Measurements from ENCODE around the gene TCOF1.

Gene TCOF1, protein sequence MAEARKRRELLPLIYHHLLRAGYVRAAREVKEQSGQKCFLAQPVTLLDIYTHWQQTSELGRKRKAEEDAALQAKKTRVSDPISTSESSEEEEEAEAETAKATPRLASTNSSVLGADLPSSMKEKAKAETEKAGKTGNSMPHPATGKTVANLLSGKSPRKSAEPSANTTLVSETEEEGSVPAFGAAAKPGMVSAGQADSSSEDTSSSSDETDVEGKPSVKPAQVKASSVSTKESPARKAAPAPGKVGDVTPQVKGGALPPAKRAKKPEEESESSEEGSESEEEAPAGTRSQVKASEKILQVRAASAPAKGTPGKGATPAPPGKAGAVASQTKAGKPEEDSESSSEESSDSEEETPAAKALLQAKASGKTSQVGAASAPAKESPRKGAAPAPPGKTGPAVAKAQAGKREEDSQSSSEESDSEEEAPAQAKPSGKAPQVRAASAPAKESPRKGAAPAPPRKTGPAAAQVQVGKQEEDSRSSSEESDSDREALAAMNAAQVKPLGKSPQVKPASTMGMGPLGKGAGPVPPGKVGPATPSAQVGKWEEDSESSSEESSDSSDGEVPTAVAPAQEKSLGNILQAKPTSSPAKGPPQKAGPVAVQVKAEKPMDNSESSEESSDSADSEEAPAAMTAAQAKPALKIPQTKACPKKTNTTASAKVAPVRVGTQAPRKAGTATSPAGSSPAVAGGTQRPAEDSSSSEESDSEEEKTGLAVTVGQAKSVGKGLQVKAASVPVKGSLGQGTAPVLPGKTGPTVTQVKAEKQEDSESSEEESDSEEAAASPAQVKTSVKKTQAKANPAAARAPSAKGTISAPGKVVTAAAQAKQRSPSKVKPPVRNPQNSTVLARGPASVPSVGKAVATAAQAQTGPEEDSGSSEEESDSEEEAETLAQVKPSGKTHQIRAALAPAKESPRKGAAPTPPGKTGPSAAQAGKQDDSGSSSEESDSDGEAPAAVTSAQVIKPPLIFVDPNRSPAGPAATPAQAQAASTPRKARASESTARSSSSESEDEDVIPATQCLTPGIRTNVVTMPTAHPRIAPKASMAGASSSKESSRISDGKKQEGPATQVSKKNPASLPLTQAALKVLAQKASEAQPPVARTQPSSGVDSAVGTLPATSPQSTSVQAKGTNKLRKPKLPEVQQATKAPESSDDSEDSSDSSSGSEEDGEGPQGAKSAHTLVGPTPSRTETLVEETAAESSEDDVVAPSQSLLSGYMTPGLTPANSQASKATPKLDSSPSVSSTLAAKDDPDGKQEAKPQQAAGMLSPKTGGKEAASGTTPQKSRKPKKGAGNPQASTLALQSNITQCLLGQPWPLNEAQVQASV (N-terminal part only)

GRCh38 chr5:150357326-150358260, at the start of gene TCOF1:
Gene TCOF1 (plus strand): TSS chr5:150357697. CDS start chr5:150357747, 50 bp downstream.
- peak; percentile 97 to 98 for ATAC-seq

GRCh38 chr5:150309101-150309885, 48.2 kb upstream of the TCOF1 start:
- no peak for ATAC-seq

DNA sequence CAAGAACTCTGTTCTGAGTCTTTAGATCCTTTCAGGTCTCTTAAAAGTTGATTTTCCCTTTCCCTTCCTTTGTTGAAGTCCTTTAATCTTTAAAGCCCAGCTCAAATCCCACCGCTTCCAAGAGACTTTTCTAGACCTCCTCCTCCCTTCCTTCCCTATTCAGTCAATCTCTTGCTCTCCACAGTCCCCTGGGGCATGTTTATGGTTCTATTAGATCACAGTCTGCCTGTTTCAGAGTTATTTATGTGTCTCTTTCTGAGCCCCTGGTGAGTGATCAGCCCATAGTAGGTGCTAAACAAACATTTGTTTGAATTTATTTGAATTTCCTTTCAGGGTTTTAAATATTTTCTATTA, 47.6 kb upstream of the TCOF1 start:
- ATAC-seq: no peak

- ATAC-seq: no peak
Observed at GRCh38 chr5:150310246-150310645, 47.3 kb upstream of the TCOF1 start.

DNA sequence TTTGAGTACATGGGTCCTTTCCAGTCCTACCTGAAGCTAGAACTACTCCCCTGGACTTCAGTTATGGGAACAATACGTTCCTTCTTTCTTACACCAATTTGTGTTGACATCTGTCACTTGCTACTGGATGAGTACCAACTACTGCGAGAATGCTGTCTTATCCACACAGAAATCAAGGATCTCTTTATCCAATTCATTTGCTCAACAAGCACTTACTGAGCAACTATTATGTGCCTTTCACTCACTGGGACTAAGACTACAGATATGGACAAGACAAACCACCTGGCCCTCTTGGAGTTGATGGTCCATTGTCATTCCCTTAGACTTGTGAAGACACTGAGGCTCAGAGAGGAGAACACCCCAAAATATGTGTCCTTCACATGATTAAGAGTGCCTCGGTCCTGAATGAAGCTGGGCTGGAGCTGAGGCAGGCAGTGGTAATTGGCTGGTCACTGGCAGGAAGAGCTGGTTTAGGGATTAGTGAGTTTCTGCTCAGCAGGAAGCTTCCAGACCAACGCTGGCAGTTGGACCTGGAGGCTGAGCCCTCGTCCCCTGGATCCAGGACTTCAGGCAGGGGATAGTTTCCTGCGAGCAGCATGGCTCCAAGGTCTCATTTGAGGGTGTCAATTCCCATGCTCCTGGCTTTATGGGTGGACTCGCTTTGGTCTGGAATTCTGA, 46.3 kb upstream of the TCOF1 start:
- no peak for ATAC-seq

DNA sequence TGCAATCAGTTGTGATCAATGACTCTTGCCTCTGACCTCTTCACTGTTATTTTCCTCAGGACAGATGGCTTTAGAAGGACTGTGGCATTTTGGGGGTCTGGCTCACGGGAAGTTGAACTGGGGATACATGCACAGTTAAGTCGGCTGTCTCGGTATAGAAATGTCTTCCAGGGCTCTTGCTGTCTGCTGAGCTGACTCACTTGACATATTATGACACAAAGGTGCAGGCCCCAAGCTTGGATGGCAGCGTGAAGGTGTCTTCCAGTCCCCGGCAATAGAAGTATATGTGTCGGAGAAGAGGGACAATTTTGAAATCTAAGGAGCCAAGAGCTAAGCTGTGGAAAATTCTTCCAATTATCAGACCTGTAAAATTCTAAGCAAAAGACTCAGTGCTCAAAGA, 45.0 kb upstream of the TCOF1 start:
- ATAC-seq: no peak

- no peak for ATAC-seq
Observed at GRCh38 chr5:150313501-150313900, 44.0 kb upstream of the TCOF1 start.

GRCh38 chr5:150313921-150314716, 43.4 kb upstream of the TCOF1 start:
- no peak for ATAC-seq

- no peak for ATAC-seq
Observed at GRCh38 chr5:150315245-150315644, 42.3 kb upstream of the TCOF1 start.

- no peak for ATAC-seq
Observed at GRCh38 chr5:150316320-150316719, 41.2 kb upstream of the TCOF1 start.

GRCh38 chr5:150317048-150318003, 40.2 kb upstream of the TCOF1 start:
- peak in 1 of 2 donors; percentile 46 for ATAC-seq

DNA sequence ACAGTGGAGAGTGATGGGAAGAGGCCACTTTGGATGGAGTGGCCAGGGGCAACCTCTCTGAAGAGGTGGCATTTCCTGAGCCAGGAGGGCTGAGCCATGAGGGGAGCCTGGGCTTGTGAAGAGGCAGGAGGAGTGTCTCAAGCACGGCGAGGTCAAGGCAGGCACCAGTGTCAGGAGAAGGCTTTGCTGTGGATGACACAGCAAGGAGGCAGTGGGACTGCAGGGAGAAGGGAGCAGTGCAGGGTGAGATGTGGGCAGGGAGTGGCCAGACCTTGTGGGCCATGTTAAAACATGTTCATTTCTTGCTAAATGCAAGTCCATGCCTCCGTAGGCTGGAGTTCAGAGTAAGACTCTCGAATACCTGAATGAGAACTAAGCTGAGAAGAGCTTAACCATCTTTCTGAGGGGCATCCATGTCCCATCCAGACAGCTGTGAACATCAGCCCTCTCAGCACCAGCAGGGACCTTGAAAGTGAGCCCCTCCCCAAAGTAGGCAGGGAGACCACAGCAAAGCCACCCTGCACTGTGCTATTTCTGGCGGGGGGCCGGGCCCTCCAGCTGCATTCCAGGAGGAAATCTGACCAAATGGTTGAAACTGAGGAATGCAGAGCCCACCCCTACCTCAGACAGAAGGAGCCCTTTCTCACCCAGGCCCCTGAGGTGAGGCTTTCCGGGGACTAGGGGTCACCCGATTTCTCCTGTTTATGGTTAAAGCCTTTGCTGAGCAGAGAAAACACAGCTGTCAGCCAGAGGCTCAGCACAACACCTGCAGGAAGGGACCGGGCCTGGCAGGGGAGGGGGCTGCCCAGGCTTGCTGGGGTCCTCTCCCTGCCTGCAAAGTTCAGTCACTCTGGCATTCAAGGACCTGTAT, 38.6 kb upstream of the TCOF1 start:
- ATAC-seq: no peak

DNA sequence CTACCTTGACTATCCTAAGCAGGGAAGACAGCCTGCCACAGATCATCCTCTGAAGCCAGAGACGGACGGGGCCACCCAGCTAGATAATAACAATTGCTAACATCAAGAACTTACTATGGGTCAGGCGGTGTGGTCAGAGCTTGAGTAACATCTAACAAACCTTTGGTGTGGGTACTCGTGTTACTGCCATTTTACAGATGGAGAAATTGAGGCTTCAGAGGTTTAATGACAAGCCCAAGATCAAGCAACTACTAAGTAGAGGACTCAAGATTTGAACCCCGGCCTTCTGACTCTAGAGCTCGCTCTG, 38.1 kb upstream of the TCOF1 start:
- no peak for ATAC-seq

- no peak for ATAC-seq
Observed at GRCh38 chr5:150320044-150320613, 37.4 kb upstream of the TCOF1 start.

GRCh38 chr5:150321211-150321610, 36.3 kb upstream of the TCOF1 start:
- no peak for ATAC-seq

GRCh38 chr5:150321784-150322183, 35.7 kb upstream of the TCOF1 start:
- ATAC-seq: no peak

DNA sequence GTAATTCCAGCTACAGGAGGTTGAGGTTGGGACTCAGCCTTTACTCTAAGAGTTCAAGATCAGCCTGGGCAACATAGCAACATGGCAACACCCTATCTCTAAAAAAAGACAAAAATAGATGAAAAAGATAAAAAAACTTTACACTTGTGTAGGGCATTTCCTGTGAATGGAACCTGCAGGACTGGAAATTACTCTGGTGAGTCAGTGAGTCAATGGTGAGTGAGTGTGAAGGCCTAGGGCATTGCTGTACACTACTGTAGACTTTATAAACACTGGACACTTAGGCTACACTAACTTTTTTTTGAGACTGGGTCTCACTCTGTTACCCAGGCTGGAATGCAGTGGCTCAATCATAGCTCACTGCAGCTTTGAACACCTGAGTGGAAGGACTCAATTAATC, 35.3 kb upstream of the TCOF1 start:
- no peak for ATAC-seq
